ENCODE data around the gene PICALM. TPM values are rescaled to one million over a fixed set of nuclear protein-coding genes. Genes with fewer than 3 reads are reported as not detected.

PICALM gene
- total and polyA plus RNA-seq, 2 of the 8 experiments (the other 6 are each of a cell fraction or from before 2014, with no cell fraction given): 69.4 to 71.3 TPM

DNA sequence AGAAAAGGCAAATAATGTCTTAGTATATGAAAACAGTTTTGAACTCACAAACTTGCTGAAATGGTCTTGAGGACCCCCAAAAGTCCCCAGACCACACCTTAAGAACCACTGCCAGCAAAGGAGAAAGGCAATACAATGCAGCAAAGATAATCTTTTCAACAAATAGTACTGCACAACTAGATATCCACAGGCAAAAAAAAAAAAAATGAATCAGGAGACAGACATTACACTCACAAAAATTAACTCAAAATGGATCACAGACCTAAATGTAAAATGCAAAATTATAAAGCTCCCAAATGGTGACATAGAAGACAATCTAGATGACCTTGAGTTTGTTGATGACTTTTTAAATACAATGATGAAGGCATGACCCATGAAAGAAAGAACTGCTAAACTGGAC is 8.3 kb downstream of the PICALM start:
- no peak for DNase-seq (ENCODE audit: low read depth in 1 of 2, low spot score in 2 of 2)
- H2BK120ac ChIP-seq (replicated peaks; ENCODE audit: low read depth, low read length): no peak overlapping the region
- H3K79me1 ChIP-seq (ENCODE audit: low read depth, low read length): peaks cover 3% of the 10 kb centered on the region; the same call in 1 of the 2 replicates
- H3K9me3 ChIP-seq (ENCODE audit: insufficient read depth in 2 of 2, low read depth in 1 of 2, low read length in 1 of 2): no peaks in the 10 kb centered on the region
- no peak overlapping the region for H2BK20ac ChIP-seq (ENCODE audit: low read length)
- H2AFZ ChIP-seq (ENCODE audit: low read length): no peak overlapping the region
- ChIA-PET POLR2A (ENCODE audit: partially characterized antibody) (interaction anchor here (1.2 kb wide), 1 partner anchor 9 kb away, joined by 3 read pairs; no protein-coding TSS in a partner anchor), CTCF (ENCODE audit: partially characterized antibody) (interaction anchor here (0.7 to 1.1 kb wide), 2 partner anchors 19 to 157 kb away, joined by 5 read pairs; no protein-coding TSS in a partner anchor)
- no peak overlapping the region for H2BK12ac ChIP-seq (ENCODE audit: low read depth, low read length)
- no peak overlapping the region for H3K14ac ChIP-seq (ENCODE audit: insufficient read length)
- peaks cover 5 to 13% of the 10 kb centered on the region in 2 experiments for H4K20me1 ChIP-seq (replicated peaks in 1 of 2; ENCODE audit: control insufficient read depth in 1 of 2, insufficient read depth in 2 of 2, low read length in 2 of 2)
- H3K56ac ChIP-seq (replicated peaks; ENCODE audit: insufficient read length, low read depth, low read length): peak overlapping the region; percentile 2
- H3K23me2 ChIP-seq (ENCODE audit: low read depth, low read length): no peaks in the 10 kb centered on the region
- no peaks in the 10 kb centered on the region for H3K27me3 ChIP-seq (replicated peaks in 1 of 4; ENCODE audit: control insufficient read depth in 3 of 4, extremely low read depth in 1 of 4, insufficient read depth in 3 of 4, low read length in 3 of 4)
- no peak overlapping the region for H3K9ac ChIP-seq (replicated peaks in 1 of 4; ENCODE audit: extremely low read depth in 1 of 4, low read depth in 3 of 4, low read length in 3 of 4)
- H2AK5ac ChIP-seq (ENCODE audit: low read depth, low read length): no peak overlapping the region
- no peaks in the 10 kb centered on the region; a peak in 1 of 7 replicates for H3K4me1 ChIP-seq (replicated peaks in 1 of 4; ENCODE audit: control insufficient read depth in 3 of 4, insufficient read depth in 4 of 4, low read length in 3 of 4)
- H2BK15ac ChIP-seq (ENCODE audit: low read length): no peak overlapping the region
- H3K79me2 ChIP-seq (ENCODE audit: control insufficient read depth in 1 of 2, insufficient read depth in 2 of 2, low read length in 2 of 2): peaks cover 14 to 100% of the 10 kb centered on the region in 2 experiments
- no peak for FAIRE-seq
- no peak overlapping the region for H3K18ac ChIP-seq (ENCODE audit: extremely low read depth, low read length)
- H3K36me3 ChIP-seq (ENCODE audit: control insufficient read depth in 2 of 4, insufficient read depth in 4 of 4, low read length in 3 of 4): no peaks in the 10 kb centered on the region
- H2BK5ac ChIP-seq (ENCODE audit: low read depth, low read length): no peak overlapping the region
- no peak overlapping the region for H3K4me2 ChIP-seq (ENCODE audit: insufficient read depth in 1 of 2, low read depth in 2 of 2, low read length in 2 of 2)
- H3K27ac ChIP-seq (ENCODE audit: low read depth, low read length): no peak overlapping the region
- H3K4me3 ChIP-seq (ENCODE audit: extremely low read depth in 1 of 4, insufficient read depth in 2 of 4, low read depth in 3 of 4, low read length in 4 of 4): no peak overlapping the region
- H3K4ac ChIP-seq (replicated peaks; ENCODE audit: insufficient read length, low read depth, low read length): no peak overlapping the region
- H4K8ac ChIP-seq (ENCODE audit: extremely low read depth, insufficient read depth, low read length): no peak overlapping the region
- no peak overlapping the region for H4K5ac ChIP-seq (ENCODE audit: insufficient read length, low read depth, low read length)
- no peak overlapping the region for H3K23ac ChIP-seq (ENCODE audit: insufficient read length)
- H4K91ac ChIP-seq (replicated peaks; ENCODE audit: insufficient read length, low read length): no peak overlapping the region
- no peak for TF ChIP-seq SRF (IDR thresholded peaks at IDR 0.05; ENCODE audit: low read depth, low read length)
- TF ChIP-seq SIN3A (conservative IDR thresholded peaks at IDR 0.05 in 1 of 2, IDR thresholded peaks at IDR 0.05 in 1 of 2; ENCODE audit: low read depth in 1 of 2, low read length in 2 of 2): no peak
- no peak for TF ChIP-seq ASH2L (IDR thresholded peaks at IDR 0.05; ENCODE audit: low read length)
- TF ChIP-seq RBBP5 (IDR thresholded peaks at IDR 0.05; ENCODE audit: borderline replicate concordance, low read depth, low read length): no peak
- TF ChIP-seq PHF8 (conservative IDR thresholded peaks at IDR 0.05; ENCODE audit: low read depth, low read length): no peak
- no peak for TF ChIP-seq BRCA1 (IDR thresholded peaks at IDR 0.05; ENCODE audit: low read depth, low read length)
- no peak for TF ChIP-seq RAD21 (IDR thresholded peaks at IDR 0.05 in 1 of 2, conservative IDR thresholded peaks at IDR 0.05 in 1 of 2; ENCODE audit: low read depth in 2 of 2, low read length in 2 of 2)
- TF ChIP-seq SP2 (IDR thresholded peaks at IDR 0.05; ENCODE audit: low read length): no peak
- no peak for TF ChIP-seq GABPA (IDR thresholded peaks at IDR 0.05; ENCODE audit: borderline replicate concordance, insufficient read depth, low read length)
- TF ChIP-seq, protein P1, sequence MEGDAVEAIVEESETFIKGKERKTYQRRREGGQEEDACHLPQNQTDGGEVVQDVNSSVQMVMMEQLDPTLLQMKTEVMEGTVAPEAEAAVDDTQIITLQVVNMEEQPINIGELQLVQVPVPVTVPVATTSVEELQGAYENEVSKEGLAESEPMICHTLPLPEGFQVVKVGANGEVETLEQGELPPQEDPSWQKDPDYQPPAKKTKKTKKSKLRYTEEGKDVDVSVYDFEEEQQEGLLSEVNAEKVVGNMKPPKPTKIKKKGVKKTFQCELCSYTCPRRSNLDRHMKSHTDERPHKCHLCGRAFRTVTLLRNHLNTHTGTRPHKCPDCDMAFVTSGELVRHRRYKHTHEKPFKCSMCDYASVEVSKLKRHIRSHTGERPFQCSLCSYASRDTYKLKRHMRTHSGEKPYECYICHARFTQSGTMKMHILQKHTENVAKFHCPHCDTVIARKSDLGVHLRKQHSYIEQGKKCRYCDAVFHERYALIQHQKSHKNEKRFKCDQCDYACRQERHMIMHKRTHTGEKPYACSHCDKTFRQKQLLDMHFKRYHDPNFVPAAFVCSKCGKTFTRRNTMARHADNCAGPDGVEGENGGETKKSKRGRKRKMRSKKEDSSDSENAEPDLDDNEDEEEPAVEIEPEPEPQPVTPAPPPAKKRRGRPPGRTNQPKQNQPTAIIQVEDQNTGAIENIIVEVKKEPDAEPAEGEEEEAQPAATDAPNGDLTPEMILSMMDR (IDR thresholded peaks at IDR 0.05; ENCODE audit: control extremely low read depth in 1 of 3, insufficient read depth in 1 of 3, low read depth in 1 of 3, low read length in 3 of 3): no peak
- no peak for TF ChIP-seq KDM4A (IDR thresholded peaks at IDR 0.05; ENCODE audit: low read depth, low read length, severe bottlenecking)

All from H1 (cell line).